Measurements from ENCODE around the gene MAP6.
"Not testable (repeated sequence)": the region's sequence is repeated elsewhere in the genome, so short reads cannot be mapped to it uniquely, and the experiment has no call there.

MAP6 gene

GRCh38 chr11:75668451-75669297 is at the start of gene MAP6:
Gene MAP6, minus strand, starts transcription at chr11:75669038. Its CDS starts 669 bp downstream, at chr11:75668369.
- DNase-seq, result peak in 9 of 14 donors; percentile 6 to 75 (median 52)

GRCh38 chr11:75717608-75718418 is 49.0 kb upstream of the MAP6 start, which contains the start of gene MOGAT2:
Gene MOGAT2, plus strand, starts transcription at chr11:75717838. Its CDS starts 51 bp downstream, at chr11:75717889.
- DNase-seq, result peak in 2 of 14 donors; percentile 35 to 40

- no peak for DNase-seq
These were observed 47.8 kb upstream of the MAP6 start for GRCh38 chr11:75716659-75717058.

- DNase-seq, result no peak
These were observed 46.9 kb upstream of the MAP6 start for GRCh38 chr11:75715688-75716087.

- DNase-seq, result no peak
These were observed 45.4 kb upstream of the MAP6 start for GRCh38 chr11:75714211-75714610.

- peak in 9 of 14 donors; percentile 16 to 65 (median 35) for DNase-seq
These were observed 37.5 kb upstream of the MAP6 start for GRCh38 chr11:75706260-75706729.

GRCh38 chr11:75705541-75705940 is 36.7 kb upstream of the MAP6 start:
- no peak for DNase-seq

- no peak for DNase-seq
These were observed 34.9 kb upstream of the MAP6 start for GRCh38 chr11:75703695-75704237.

GRCh38 chr11:75700940-75701339 is 32.1 kb upstream of the MAP6 start:
- no peak for DNase-seq

GRCh38 chr11:75697906-75698581 is 29.2 kb upstream of the MAP6 start:
- DNase-seq, result no peak

GRCh38 chr11:75691804-75692203 is 23.0 kb upstream of the MAP6 start:
- no peak for DNase-seq

GRCh38 chr11:75689863-75690609 is 21.2 kb upstream of the MAP6 start:
- DNase-seq, result no peak

GRCh38 chr11:75683856-75684255 is 15.0 kb upstream of the MAP6 start:
- DNase-seq, result not testable (repeated sequence)

- DNase-seq, result no peak
These were observed 10.7 kb upstream of the MAP6 start for GRCh38 chr11:75679566-75679965.

GRCh38 chr11:75678620-75679259 is 9.9 kb upstream of the MAP6 start:
- DNase-seq, result no peak

- no peak for DNase-seq
These were observed 9.1 kb upstream of the MAP6 start for GRCh38 chr11:75677909-75678308.

GRCh38 chr11:75677275-75677674 is 8.4 kb upstream of the MAP6 start:
- no peak for DNase-seq

- DNase-seq, result no peak
These were observed 5.2 kb upstream of the MAP6 start for GRCh38 chr11:75673977-75674582.

- peak in 12 of 14 donors; percentile 8 to 79 (median 57) for DNase-seq
These were observed 897 bp downstream of the MAP6 start for GRCh38 chr11:75667831-75668450.

GRCh38 chr11:75667255-75667830 is 1.5 kb downstream of the MAP6 start:
- peak in 6 of 14 donors; percentile 3 to 52 (median 40) for DNase-seq
